ENCODE measurements around the gene TMEM38A.

TMEM38A gene

GRCh38 chr19:16619457-16619856, 41.5 kb upstream of the TMEM38A start:
- TF ChIP-seq PATZ1 (CRISPR knock-in tag; IDR thresholded peaks at IDR 0.05; ENCODE audit: borderline replicate concordance) (no peak), CSRNP3 (CRISPR knock-in tag; IDR thresholded peaks at IDR 0.05) (no peak), TCF4 (CRISPR knock-in tag; IDR thresholded peaks at IDR 0.05; ENCODE audit: borderline replicate concordance) (no peak), ZNF8 (CRISPR knock-in tag; IDR thresholded peaks at IDR 0.05) (no peak), BACH2 (CRISPR knock-in tag; IDR thresholded peaks at IDR 0.05; ENCODE audit: borderline replicate concordance) (no peak), OSR1 (CRISPR knock-in tag; IDR thresholded peaks at IDR 0.05) (no peak), RARB (CRISPR knock-in tag; IDR thresholded peaks at IDR 0.05) (no peak), ZFP30 (CRISPR knock-in tag; IDR thresholded peaks at IDR 0.05) (no peak), TOX (CRISPR knock-in tag; IDR thresholded peaks at IDR 0.05; ENCODE audit: borderline replicate concordance) (no peak), POU6F1 (CRISPR knock-in tag; IDR thresholded peaks at IDR 0.05; ENCODE audit: borderline replicate concordance, low read depth) (no peak), GLIS3 (CRISPR knock-in tag; IDR thresholded peaks at IDR 0.05) (no peak), CREB5 (CRISPR knock-in tag; IDR thresholded peaks at IDR 0.05; ENCODE audit: low read depth) (no peak), ARNTL (CRISPR knock-in tag; IDR thresholded peaks at IDR 0.05; ENCODE audit: borderline replicate concordance, low read depth) (no peak), ISL1 (CRISPR knock-in tag; IDR thresholded peaks at IDR 0.05) (no peak), TSHZ2 (CRISPR knock-in tag; IDR thresholded peaks at IDR 0.05) (no peak), CSDC2 (CRISPR knock-in tag; IDR thresholded peaks at IDR 0.05) (no peak)
- ATAC-seq = no peak

GRCh38 chr19:16620018-16620417, 40.9 kb upstream of the TMEM38A start:
- TF ChIP-seq ARNTL (CRISPR knock-in tag; IDR thresholded peaks at IDR 0.05; ENCODE audit: borderline replicate concordance, low read depth) (no peak), PATZ1 (CRISPR knock-in tag; IDR thresholded peaks at IDR 0.05; ENCODE audit: borderline replicate concordance) (no peak), CSRNP3 (CRISPR knock-in tag; IDR thresholded peaks at IDR 0.05) (no peak), CSDC2 (CRISPR knock-in tag; IDR thresholded peaks at IDR 0.05) (no peak), ZFP3 (CRISPR knock-in tag; IDR thresholded peaks at IDR 0.05) (no peak), RARB (CRISPR knock-in tag; IDR thresholded peaks at IDR 0.05) (no peak), TCF4 (CRISPR knock-in tag; IDR thresholded peaks at IDR 0.05; ENCODE audit: borderline replicate concordance) (no peak), OSR1 (CRISPR knock-in tag; IDR thresholded peaks at IDR 0.05) (no peak), CREB5 (CRISPR knock-in tag; IDR thresholded peaks at IDR 0.05; ENCODE audit: low read depth) (no peak), ZC3H10 (CRISPR knock-in tag; IDR thresholded peaks at IDR 0.05) (no peak), ESRRG (CRISPR knock-in tag; IDR thresholded peaks at IDR 0.05) (no peak), PPARA (CRISPR knock-in tag; IDR thresholded peaks at IDR 0.05; ENCODE audit: borderline replicate concordance) (no peak), POU6F1 (CRISPR knock-in tag; IDR thresholded peaks at IDR 0.05; ENCODE audit: borderline replicate concordance, low read depth) (no peak), ZFP30 (CRISPR knock-in tag; IDR thresholded peaks at IDR 0.05) (no peak)
- no peak for ATAC-seq
